HepG2 (cell line): ENCODE data around the gene MRPS25. TPM values are rescaled to one million over a fixed set of nuclear protein-coding genes. Genes with fewer than 3 reads are reported as not detected.

Experiments
- ATAC-seq: fragments of 200-7000 bp; cut with Tn5 transposase; 3 replicates; pipeline ENCODE4 v1.9.1; 2020; ENCODE audit warnings: mild to moderate bottlenecking, moderate library complexity
- BruUV-seq: library from RNA; stranded (reverse); fragments of 400-500 nt; replicated peaks from 2 replicates; lab custom pipeline; 2021; lab: Mats Ljungman, UMichigan
- CTCF ChIA-PET: fragments of 300-600 bp; formaldehyde crosslinking; extraction: SDS; loops from one replicate; lab custom pipeline; 2021; ENCODE audit warnings: low total read pairs, inconsistent platforms, low intra/inter-chr PET ratio; lab: Yijun Ruan, JAX
- POLR2A ChIA-PET: fragments of 350-600 bp; sonication (Branson Sonifier 250); formaldehyde crosslinking; loops from one replicate; lab custom pipeline; 2020; ENCODE audit warnings: antibody characterized with exemption, inconsistent platforms; lab: Yijun Ruan, JAX
- DNase-seq: peaks from one replicate; pipeline ENCODE4 v3.0.0-alpha.2; 2015; ENCODE audit warnings: low spot score
- FAIRE-seq: peaks from 3 replicates; lab custom pipeline; 2011; peaks lifted over from hg19 to GRCh38; lab: Jason Lieb, UNC
- H2AFZ ChIP-seq: one replicate; pipeline ENCODE4 v1.6.1; 2011; ENCODE audit warnings: low read length, inconsistent platforms
- H3K27ac ChIP-seq: fragments of 300-600 bp; 3 replicates; pipeline ENCODE4 v1.8.0; 2011; ENCODE audit warnings: mixed run types, mild to moderate bottlenecking, mixed read lengths, low read length, inconsistent platforms; ENCODE audit not compliant: insufficient read depth; ENCODE audit errors: extremely low read length
- H3K27me3 ChIP-seq, 2 experiments: fragments of 200-600 bp in 1 of 2; 2 replicates in 1 of 2; 3 replicates in 1 of 2; pipeline versions ENCODE4 v1.6.0 to v1.8.0; 2011; ENCODE audit warnings: low read length in 2 of 2, mild to moderate bottlenecking in 2 of 2, moderate library complexity in 2 of 2, inconsistent platforms in 1 of 2; ENCODE audit not compliant: insufficient read depth in 2 of 2, control insufficient read depth in 1 of 2
- H3K36me3 ChIP-seq, 2 experiments: fragments of 200-600 bp in 1 of 2; replicated peaks in 1 of 2; 2 replicates in 1 of 2; 3 replicates in 1 of 2; pipeline versions ENCODE4 v1.5.1 to v1.8.0; 2011; ENCODE audit warnings: low read length in 2 of 2, inconsistent platforms in 1 of 2; ENCODE audit not compliant: insufficient read depth in 2 of 2, control insufficient read depth in 1 of 2
- H3K4me1 ChIP-seq: 2 replicates; pipeline ENCODE4 v1.5.1; 2012; ENCODE audit warnings: low read length, inconsistent platforms; ENCODE audit not compliant: insufficient read depth
- H3K4me2 ChIP-seq: 2 replicates; pipeline ENCODE4 v1.6.0; 2011; ENCODE audit warnings: low read depth, low read length, inconsistent platforms
- H3K4me3 ChIP-seq, 3 experiments: fragments of 200-600 bp in 1 of 3; sonication (generic), shearing (Covaris generic) in 1 of 3; replicated peaks in 1 of 3; 2 replicates each; pipeline ENCODE4 v1.5.1; 2011 to 2016; ENCODE audit warnings: low read length in 3 of 3, inconsistent platforms in 2 of 3, low read depth in 2 of 3, mild to moderate bottlenecking in 2 of 3, control low read depth in 1 of 3, mixed read lengths in 1 of 3; ENCODE audit not compliant: insufficient read depth in 1 of 3
- H3K79me2 ChIP-seq: one replicate; pipeline ENCODE4 v1.6.1; 2011; ENCODE audit warnings: low read length, inconsistent platforms; ENCODE audit not compliant: insufficient read depth
- H3K9ac ChIP-seq: 2 replicates; pipeline ENCODE4 v1.6.0; 2011; ENCODE audit warnings: mild to moderate bottlenecking, low read depth, low read length, inconsistent platforms; ENCODE audit not compliant: insufficient read depth
- H3K9me3 ChIP-seq: 2 replicates; pipeline ENCODE4 v1.5.1; 2012; ENCODE audit warnings: mild to moderate bottlenecking, low read length
- H4K20me1 ChIP-seq: 2 replicates; pipeline ENCODE4 v1.6.0; 2011; ENCODE audit warnings: inconsistent platforms, mild to moderate bottlenecking, low read length, moderate library complexity; ENCODE audit not compliant: insufficient read depth
- NFIB ChIP-seq: sonication (generic); formaldehyde crosslinking; IDR thresholded peaks from 2 replicates; pipeline ENCODE4 v1.9.0; 2021; ENCODE audit warnings: missing genetic modification reagents, mild to moderate bottlenecking, borderline replicate concordance
- ZNF30 ChIP-seq: sonication (generic); formaldehyde crosslinking; IDR thresholded peaks from 2 replicates; pipeline ENCODE4 v1.5.0; 2020; ENCODE audit warnings: mild to moderate bottlenecking, missing genetic modification reagents
- ZNF496 ChIP-seq: sonication (generic); formaldehyde crosslinking; IDR thresholded peaks from 2 replicates; pipeline ENCODE4 v1.8.1; 2023; ENCODE audit warnings: mild to moderate bottlenecking, moderate library complexity, missing genetic modification reagents; ENCODE audit not compliant: insufficient replicate concordance
- ZNF570 ChIP-seq: sonication (generic); formaldehyde crosslinking; IDR thresholded peaks from 2 replicates; pipeline ENCODE4 v1.4.0; 2020; ENCODE audit warnings: mild to moderate bottlenecking, missing genetic modification reagents, borderline replicate concordance
- ZNF616 ChIP-seq: sonication (generic); formaldehyde crosslinking; IDR thresholded peaks from 2 replicates; pipeline ENCODE4 v1.5.0; 2020; ENCODE audit warnings: low read depth, mild to moderate bottlenecking, missing genetic modification reagents
- ZNF687 ChIP-seq: sonication (generic); formaldehyde crosslinking; IDR thresholded peaks from 2 replicates; pipeline ENCODE4 v1.5.1; 2020; ENCODE audit warnings: mild to moderate bottlenecking, missing genetic modification reagents, moderate library complexity
- WGBS: methylation state at CpG from one replicate; pipeline ENCODE4 v1.1.6; 2017; ENCODE audit warnings: low lambda C conversion rate; 5-methylcytosine and 5-hydroxymethylcytosine counted together
- in situ Hi-C: cut with HindIII; loops from 2 replicates; pipeline ENCODE4 v1.10.0; 2017; ENCODE audit warnings: low pct_unique_long_range_greater_than_20kb; ENCODE audit not compliant: extremely low pct_ligation_motif_present
- intact Hi-C: fragments of 100-400 bp; cut with micrococcal nuclease; formaldehyde crosslinking; loops from one replicate; pipeline ENCODE4 v1.10.0; 2022; ENCODE audit not compliant: unreplicated experiment
- polyA plus RNA-seq, 8 experiments: library from polyadenylated mRNA; depleted of rRNA in 3 of 8; stranded (reverse) in 7 of 8; unstranded in 1 of 8; fragments of >200 nt; fragmentation: Illumina TruSeq in 4 of 8; extraction: Trizol in 4 of 8; gene quantifications; 2 replicates each; pipeline versions ENCODE4 v1.2.1 to v1.2.3, GENCODE V29; 2011 to 2016; ENCODE audit warnings: low read depth in 4 of 8, missing spikeins in 1 of 8, mixed read lengths in 1 of 8; ENCODE audit not compliant: insufficient read depth in 1 of 8
- total RNA-seq, 5 experiments: library from RNA; depleted of rRNA; stranded (reverse); fragments of >200 nt; fragmentation: Illumina TruSeq; extraction: Trizol; gene quantifications; 2 replicates each; pipeline ENCODE4 v1.2.3, GENCODE V29; 2016; ENCODE audit warnings: low read depth in 1 of 5
- TF ChIP-seq, protein P1 (sequence below): IDR thresholded peaks from 2 replicates; pipeline ENCODE4 v1.6.1; 2016; ENCODE audit warnings: low read depth, missing genetic modification reagents, missing compliant biosample characterization

MRPS25 gene
- total and polyA plus RNA-seq, 2 of the 13 experiments (the other 11 are each of a cell fraction or from before 2014, with no cell fraction given) = 60.1 to 74.3 TPM

DNA sequence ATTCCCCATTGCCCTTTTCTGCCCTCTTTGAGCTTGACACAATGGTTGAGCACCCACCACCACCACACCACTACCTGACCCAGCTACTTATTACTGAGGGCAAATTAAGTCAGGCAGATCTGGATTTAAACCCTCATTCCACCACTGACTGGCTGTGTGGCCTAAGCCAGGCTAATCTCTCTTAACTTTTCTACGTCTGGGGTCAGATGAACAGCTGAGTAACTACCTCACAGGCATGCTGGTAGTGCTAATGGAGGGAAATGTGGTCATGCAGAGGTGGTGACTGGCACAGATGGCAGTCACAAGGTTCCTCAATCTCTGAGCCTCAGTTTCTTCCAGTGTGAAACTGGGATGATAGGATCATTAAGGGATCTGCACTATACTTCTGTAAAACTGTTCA is 4.3 kb upstream of the MRPS25 start:
- DNase-seq (no peak), ATAC-seq (no peak), FAIRE-seq (no peak)
- H3K9me3 ChIP-seq = no peaks in the 10 kb centered on the region
- H3K79me2 ChIP-seq = peaks cover 6% of the 10 kb centered on the region
- no peaks in the 10 kb centered on the region for H4K20me1 ChIP-seq
- peaks cover 6% of the 10 kb centered on the region for H3K4me1 ChIP-seq
- intact Hi-C loops = no loop called here
- ChIA-PET CTCF (no interaction called here), POLR2A (no interaction called here)
- no peaks in the 10 kb centered on the region; a peak in 1 of 5 replicates for H3K27me3 ChIP-seq
- in situ Hi-C loops = no loop called here
- 100% methylated on average over 1 of the region's 1 CpG for WGBS
- H3K9ac ChIP-seq = no peak overlapping the region
- no peak overlapping the region for H3K27ac ChIP-seq
- H2AFZ ChIP-seq = no peak overlapping the region
- TF ChIP-seq NFIB (CRISPR knock-in tag) = no peak
- H3K4me2 ChIP-seq = no peak overlapping the region
- no TSS peak for BruUV-seq
- peaks cover 7 to 21% of the 10 kb centered on the region in 2 experiments; a peak in 4 of 5 replicates for H3K36me3 ChIP-seq
- no peak overlapping the region for H3K4me3 ChIP-seq

DNA sequence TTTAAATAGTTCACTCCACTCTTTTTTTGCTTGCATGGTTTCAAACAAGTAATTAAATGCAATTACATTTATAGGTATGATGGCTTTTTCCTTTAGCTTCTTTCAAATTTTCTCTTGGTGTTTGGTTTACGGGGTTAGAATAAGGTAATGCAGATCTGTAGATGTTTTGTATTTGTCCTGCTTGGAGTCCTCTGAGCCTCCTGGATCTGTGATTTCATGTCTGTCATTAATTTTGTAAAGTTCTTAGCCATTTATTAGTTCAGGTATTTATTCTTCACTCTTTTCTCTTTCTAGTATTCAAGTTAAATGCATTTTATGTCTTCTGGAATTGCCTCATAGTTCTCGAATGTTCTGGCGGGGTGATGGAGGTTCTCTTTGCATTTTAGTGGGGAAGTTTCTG is 1.4 kb upstream of the MRPS25 start:
- no peak overlapping the region for H2AFZ ChIP-seq
- FAIRE-seq = no peak
- 100% methylated on average over 3 of the region's 3 CpGs for WGBS
- no peaks in the 10 kb centered on the region for H3K36me3 ChIP-seq
- no peaks in the 10 kb centered on the region; a peak in 1 of 5 replicates for H3K27me3 ChIP-seq
- ChIA-PET CTCF (no interaction called here), POLR2A (no interaction called here)
- DNase-seq = no peak
- no peak for ATAC-seq
- H3K4me1 ChIP-seq = peaks cover 19% of the 10 kb centered on the region
- H3K4me3 ChIP-seq = no peak overlapping the region
- H4K20me1 ChIP-seq = peaks cover 15% of the 10 kb centered on the region
- in situ Hi-C loops = no loop called here
- no peak overlapping the region for H3K27ac ChIP-seq
- H3K9me3 ChIP-seq = no peaks in the 10 kb centered on the region
- BruUV-seq = no TSS peak
- H3K9ac ChIP-seq = no peak overlapping the region
- intact Hi-C loops = no loop called here
- H3K79me2 ChIP-seq = peaks cover 22% of the 10 kb centered on the region
- H3K4me2 ChIP-seq = no peak overlapping the region
- TF ChIP-seq ZNF687 (CRISPR knock-in tag) (no peak), ZNF570 (CRISPR knock-in tag) (no peak), ZNF30 (CRISPR knock-in tag) (no peak), ZNF616 (CRISPR knock-in tag) (no peak), ZNF496 (CRISPR knock-in tag) (no peak)
- TF ChIP-seq, protein P1, sequence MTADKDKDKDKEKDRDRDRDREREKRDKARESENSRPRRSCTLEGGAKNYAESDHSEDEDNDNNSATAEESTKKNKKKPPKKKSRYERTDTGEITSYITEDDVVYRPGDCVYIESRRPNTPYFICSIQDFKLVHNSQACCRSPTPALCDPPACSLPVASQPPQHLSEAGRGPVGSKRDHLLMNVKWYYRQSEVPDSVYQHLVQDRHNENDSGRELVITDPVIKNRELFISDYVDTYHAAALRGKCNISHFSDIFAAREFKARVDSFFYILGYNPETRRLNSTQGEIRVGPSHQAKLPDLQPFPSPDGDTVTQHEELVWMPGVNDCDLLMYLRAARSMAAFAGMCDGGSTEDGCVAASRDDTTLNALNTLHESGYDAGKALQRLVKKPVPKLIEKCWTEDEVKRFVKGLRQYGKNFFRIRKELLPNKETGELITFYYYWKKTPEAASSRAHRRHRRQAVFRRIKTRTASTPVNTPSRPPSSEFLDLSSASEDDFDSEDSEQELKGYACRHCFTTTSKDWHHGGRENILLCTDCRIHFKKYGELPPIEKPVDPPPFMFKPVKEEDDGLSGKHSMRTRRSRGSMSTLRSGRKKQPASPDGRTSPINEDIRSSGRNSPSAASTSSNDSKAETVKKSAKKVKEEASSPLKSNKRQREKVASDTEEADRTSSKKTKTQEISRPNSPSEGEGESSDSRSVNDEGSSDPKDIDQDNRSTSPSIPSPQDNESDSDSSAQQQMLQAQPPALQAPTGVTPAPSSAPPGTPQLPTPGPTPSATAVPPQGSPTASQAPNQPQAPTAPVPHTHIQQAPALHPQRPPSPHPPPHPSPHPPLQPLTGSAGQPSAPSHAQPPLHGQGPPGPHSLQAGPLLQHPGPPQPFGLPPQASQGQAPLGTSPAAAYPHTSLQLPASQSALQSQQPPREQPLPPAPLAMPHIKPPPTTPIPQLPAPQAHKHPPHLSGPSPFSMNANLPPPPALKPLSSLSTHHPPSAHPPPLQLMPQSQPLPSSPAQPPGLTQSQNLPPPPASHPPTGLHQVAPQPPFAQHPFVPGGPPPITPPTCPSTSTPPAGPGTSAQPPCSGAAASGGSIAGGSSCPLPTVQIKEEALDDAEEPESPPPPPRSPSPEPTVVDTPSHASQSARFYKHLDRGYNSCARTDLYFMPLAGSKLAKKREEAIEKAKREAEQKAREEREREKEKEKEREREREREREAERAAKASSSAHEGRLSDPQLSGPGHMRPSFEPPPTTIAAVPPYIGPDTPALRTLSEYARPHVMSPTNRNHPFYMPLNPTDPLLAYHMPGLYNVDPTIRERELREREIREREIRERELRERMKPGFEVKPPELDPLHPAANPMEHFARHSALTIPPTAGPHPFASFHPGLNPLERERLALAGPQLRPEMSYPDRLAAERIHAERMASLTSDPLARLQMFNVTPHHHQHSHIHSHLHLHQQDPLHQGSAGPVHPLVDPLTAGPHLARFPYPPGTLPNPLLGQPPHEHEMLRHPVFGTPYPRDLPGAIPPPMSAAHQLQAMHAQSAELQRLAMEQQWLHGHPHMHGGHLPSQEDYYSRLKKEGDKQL = no peak
